Stimulated activated CD8-positive, alpha-beta memory T cell treated with anti-CD3 and anti-CD28 coated beads, Interleukin-12 subunit alpha, Interleukin-12 subunit beta, amount 100 ng/mL, for 24 hours (primary cell): Measurements from ENCODE around the gene MAP4K3.
"Not testable (repeated sequence)": the region's sequence is repeated elsewhere in the genome, so short reads cannot be mapped to it uniquely, and the experiment has no call there.

Source experiments
- DNase-seq: peaks from one replicate; pipeline ENCODE4 v3.0.0-alpha.2; 2020; ENCODE audit errors: extremely low read depth

MAP4K3 gene

GRCh38 chr2:39304729-39305128, 132.4 kb downstream of the MAP4K3 start:
- DNase-seq, result no peak

GRCh38 chr2:39304200-39304599, 132.9 kb downstream of the MAP4K3 start:
- DNase-seq, result no peak

- DNase-seq, result no peak
Observed at GRCh38 chr2:39301352-39301751, 135.7 kb downstream of the MAP4K3 start.

GRCh38 chr2:39300044-39300978, 136.8 kb downstream of the MAP4K3 start:
- DNase-seq, result no peak

GRCh38 chr2:39290433-39290832, 146.7 kb downstream of the MAP4K3 start:
- no peak for DNase-seq

- DNase-seq, result no peak
Observed at GRCh38 chr2:39289609-39290008, 147.5 kb downstream of the MAP4K3 start.

- DNase-seq, result no peak
Observed at GRCh38 chr2:39283561-39283960, 153.5 kb downstream of the MAP4K3 start.

- DNase-seq, result no peak
Observed at GRCh38 chr2:39281391-39281790, 155.7 kb downstream of the MAP4K3 start.

GRCh38 chr2:39275016-39275415, 162.1 kb downstream of the MAP4K3 start:
- no peak for DNase-seq

GRCh38 chr2:39269941-39270340, 167.1 kb downstream of the MAP4K3 start:
- DNase-seq, result no peak

- no peak for DNase-seq
Observed at GRCh38 chr2:39266916-39267434, 170.1 kb downstream of the MAP4K3 start.

GRCh38 chr2:39266139-39266805, 170.8 kb downstream of the MAP4K3 start:
- DNase-seq, result no peak

- DNase-seq, result no peak
Observed at GRCh38 chr2:39265315-39265714, 171.8 kb downstream of the MAP4K3 start.

GRCh38 chr2:39264733-39265132, 172.4 kb downstream of the MAP4K3 start:
- DNase-seq, result no peak

GRCh38 chr2:39260087-39260486, 177.0 kb downstream of the MAP4K3 start:
- DNase-seq, result no peak

GRCh38 chr2:39256040-39256439, 181.0 kb downstream of the MAP4K3 start:
- no peak for DNase-seq

GRCh38 chr2:39252888-39253518, 184.1 kb downstream of the MAP4K3 start:
- no peak for DNase-seq

- DNase-seq, result no peak
Observed at GRCh38 chr2:39247512-39248043, 189.5 kb downstream of the MAP4K3 start.

GRCh38 chr2:39246382-39246980, 190.6 kb downstream of the MAP4K3 start:
- DNase-seq, result no peak

- DNase-seq, result not testable (repeated sequence)
Observed at GRCh38 chr2:39244963-39245625, 192.0 kb downstream of the MAP4K3 start.

- not testable (repeated sequence) for DNase-seq
Observed at GRCh38 chr2:39244241-39244862, 192.7 kb downstream of the MAP4K3 start.
